ENCODE measurements around the gene SSH3. TPM values are rescaled to one million over a fixed set of nuclear protein-coding genes. Genes with fewer than 3 reads are reported as not detected.

The SSH3 gene
- total RNA-seq, 4 donors from 2014 or later: 28.2 to 51.5 (median 44.0) TPM

DNA sequence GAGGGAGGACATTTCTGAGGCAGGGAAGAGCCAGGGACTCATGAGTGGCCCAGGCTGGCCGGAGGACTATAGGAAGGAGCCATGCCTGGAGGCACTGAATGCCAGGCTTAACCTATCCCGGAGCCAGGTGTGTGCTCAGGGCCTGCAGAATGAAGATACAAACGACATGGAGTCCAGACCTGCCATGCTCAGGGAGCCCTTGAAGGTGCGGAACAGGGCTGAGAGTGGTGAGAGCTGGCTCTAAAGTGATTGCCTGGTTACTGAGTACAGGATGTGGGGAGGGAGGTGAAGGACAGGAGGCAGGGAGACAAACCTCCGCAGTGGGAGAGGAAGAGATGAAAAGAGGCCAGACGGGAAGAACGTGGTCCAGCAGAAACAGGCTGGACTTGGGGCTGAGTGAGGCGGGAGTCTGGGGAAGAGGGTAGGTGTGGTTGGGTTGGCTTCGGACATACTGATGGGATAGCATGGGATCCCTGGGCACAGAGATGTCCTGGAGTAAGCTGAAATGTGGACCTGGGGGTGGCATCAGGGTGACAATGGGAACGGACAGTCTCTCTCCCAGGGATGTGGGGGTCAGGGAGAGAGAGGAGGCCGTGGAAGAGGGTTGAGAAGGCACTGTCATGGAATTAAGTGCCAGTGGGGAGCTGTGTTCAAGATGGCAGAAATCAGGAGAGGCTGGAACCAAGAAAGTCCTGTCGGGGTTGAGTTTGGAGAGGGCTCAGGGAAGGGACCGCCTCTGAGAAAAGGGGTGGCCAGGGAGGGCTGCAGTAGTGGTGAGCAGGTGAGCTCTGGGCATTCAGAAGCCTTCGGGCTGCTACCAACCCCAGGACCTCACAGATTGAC lies 15.8 kb upstream of the SSH3 start:
- Histone ChIP-seq H3K36me3 (peaks cover 31 to 69% (median 60%) of the 10 kb centered on the region in 4 donors), H3K4me3 (peak overlapping the region; percentile 66 to 97 (median 74)), H3K27me3 (no peaks in the 10 kb centered on the region), H3K27ac (replicated peaks in 1 of 4) (peak overlapping the region; percentile 88 to 98 (median 93)), H3K9me3 (no peaks in the 10 kb centered on the region), H3K4me1 (peaks cover 36 to 80% (median 61%) of the 10 kb centered on the region in 4 donors)
- 70% methylated on average over 14 of the region's 14 CpGs for WGBS
- no peak for DNase-seq (ENCODE audit: extremely low spot score)
- intact Hi-C loops (cut with DNase I): no loop called here
- TF ChIP-seq POLR2AphosphoS5 (IDR thresholded peaks at IDR 0.05) (no peak), POLR2A (IDR thresholded peaks at IDR 0.05; ENCODE audit: low read depth) (no peak), CTCF (IDR thresholded peaks at IDR 0.05) (no peak), EP300 (IDR thresholded peaks at IDR 0.05) (no peak)

- H3K4me1 ChIP-seq: peaks cover 36 to 81% (median 67%) of the 10 kb centered on the region in 4 donors
- TF ChIP-seq POLR2A (IDR thresholded peaks at IDR 0.05; ENCODE audit: low read depth) (no peak), CTCF (IDR thresholded peaks at IDR 0.05) (no peak)
- DNase-seq (ENCODE audit: extremely low spot score): no peak
- peak overlapping the region; percentile 88 to 98 (median 93) for H3K27ac ChIP-seq (replicated peaks in 1 of 4)
- peak overlapping the region; percentile 66 to 97 (median 74) for H3K4me3 ChIP-seq
- no peaks in the 10 kb centered on the region for H3K9me3 ChIP-seq
- intact Hi-C loops (cut with DNase I): no loop called here
- H3K36me3 ChIP-seq: peaks cover 26 to 63% (median 54%) of the 10 kb centered on the region in 4 donors
- no peaks in the 10 kb centered on the region for H3K27me3 ChIP-seq
- WGBS: 14% methylated on average over 4 of the region's 4 CpGs
These were observed 15.2 kb upstream of the SSH3 start for GRCh38 chr11:67288198-67288451.

- intact Hi-C loops (cut with DNase I): no loop called here
- TF ChIP-seq CTCF (IDR thresholded peaks at IDR 0.05): peak; percentile 24 to 56 (median 38)
- no peak for TF ChIP-seq EP300 (IDR thresholded peaks at IDR 0.05)
- peak; percentile 13 for TF ChIP-seq POLR2A (IDR thresholded peaks at IDR 0.05; ENCODE audit: low read depth)
- TF ChIP-seq POLR2AphosphoS5 (IDR thresholded peaks at IDR 0.05): peak; percentile 78 to 80
- 0% methylated on average over 23 of the region's 87 CpGs for WGBS
- no peaks in the 10 kb centered on the region for H3K27me3 ChIP-seq
- peak overlapping the region; percentile 66 to 97 (median 74) for H3K4me3 ChIP-seq
- H3K4me1 ChIP-seq: peaks cover 36 to 84% (median 72%) of the 10 kb centered on the region in 4 donors
- H3K9me3 ChIP-seq: no peaks in the 10 kb centered on the region
- peak; percentile 98 for DNase-seq (ENCODE audit: extremely low spot score)
- H3K36me3 ChIP-seq: peaks cover 21 to 58% (median 49%) of the 10 kb centered on the region in 4 donors
- peak overlapping the region; percentile 88 to 98 (median 93) for H3K27ac ChIP-seq (replicated peaks in 1 of 4)
These were observed 14.7 kb upstream of the SSH3 start for GRCh38 chr11:67288452-67289225.

DNA sequence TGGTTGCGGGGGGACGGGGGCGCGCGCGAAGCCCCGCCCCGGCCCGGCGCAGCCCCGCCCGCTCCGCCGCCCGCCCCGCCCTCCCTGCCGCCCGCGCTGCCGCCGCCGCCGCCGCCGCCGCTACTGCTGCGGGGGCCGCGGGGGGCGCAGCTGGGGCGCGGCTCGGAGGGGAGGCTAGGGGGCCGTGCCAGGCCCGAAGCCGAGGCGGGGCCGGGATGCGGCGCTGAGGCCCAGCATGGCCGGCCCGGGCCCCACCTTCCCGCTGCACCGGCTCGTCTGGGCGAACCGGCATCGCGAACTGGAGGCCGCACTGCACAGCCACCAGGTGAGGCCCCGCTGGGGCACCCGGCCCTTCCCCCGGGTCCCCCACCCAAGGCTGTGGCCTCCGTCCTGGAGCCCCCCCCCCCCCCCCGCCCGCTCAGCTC lies 14.1 kb upstream of the SSH3 start, which contains the start of gene ANKRD13D:
TSS of gene ANKRD13D (plus strand) at position 78 of the 425 bp plus-strand sequence. CDS start at position 236, 158 bp downstream.
- no peaks in the 10 kb centered on the region for H3K9me3 ChIP-seq
- peak within 1 kb of the TSS; percentile 88 to 98 (median 93) for H3K27ac ChIP-seq (replicated peaks in 1 of 4)
- H3K4me1 ChIP-seq: peaks cover 36 to 79% (median 73%) of the 10 kb centered on the region in 4 donors
- H3K36me3 ChIP-seq: peaks cover 15 to 52% (median 43%) of the 10 kb centered on the region in 4 donors
- H3K27me3 ChIP-seq: no peaks in the 10 kb centered on the region
- H3K4me3 ChIP-seq: peak within 1 kb of the TSS; percentile 66 to 97 (median 74)
- no peak for DNase-seq (ENCODE audit: extremely low spot score)
- TF ChIP-seq POLR2A (IDR thresholded peaks at IDR 0.05; ENCODE audit: low read depth): no peak
- no peak for TF ChIP-seq CTCF (IDR thresholded peaks at IDR 0.05)
- no peak for TF ChIP-seq POLR2AphosphoS5 (IDR thresholded peaks at IDR 0.05)
- TF ChIP-seq EP300 (IDR thresholded peaks at IDR 0.05): no peak
- intact Hi-C loops (cut with DNase I): no loop called here
- WGBS: 0% methylated on average over 7 of the region's 56 CpGs
